ENCODE data around the gene MDGA2.
"Not testable (repeated sequence)": the region's sequence is repeated elsewhere in the genome, so short reads cannot be mapped to it uniquely, and the experiment has no call there.

MDGA2 gene
- total RNA-seq = 0 to 0.10 reads per million in 2 donors

- DNase-seq = no peak
Observed at GRCh38 chr14:47675466-47676314, at the start of gene MDGA2. MDGA2 (minus strand) TSS chr14:47675605.

GRCh38 chr14:47722929-47723693, 47.7 kb upstream of the MDGA2 start:
- DNase-seq = no peak

GRCh38 chr14:47720281-47720680, 44.9 kb upstream of the MDGA2 start:
- DNase-seq = no peak

GRCh38 chr14:47715330-47715729, 39.9 kb upstream of the MDGA2 start:
- DNase-seq = no peak

GRCh38 chr14:47710581-47710980, 35.2 kb upstream of the MDGA2 start:
- no peak for DNase-seq

GRCh38 chr14:47705683-47706082, 30.3 kb upstream of the MDGA2 start:
- no peak for DNase-seq

- DNase-seq = no peak
Observed at GRCh38 chr14:47691829-47692228, 16.4 kb upstream of the MDGA2 start.

GRCh38 chr14:47678993-47679392, 3.6 kb upstream of the MDGA2 start:
- no peak for DNase-seq

GRCh38 chr14:47678157-47678556, 2.8 kb upstream of the MDGA2 start:
- no peak for DNase-seq

- DNase-seq = no peak
Observed at GRCh38 chr14:47676315-47676617, 861 bp upstream of the MDGA2 start.

- DNase-seq = no peak
Observed at GRCh38 chr14:47674543-47675465, 601 bp downstream of the MDGA2 start.

- no peak for DNase-seq
Observed at GRCh38 chr14:47674148-47674542, 1.3 kb downstream of the MDGA2 start.

- DNase-seq = no peak
Observed at GRCh38 chr14:47665337-47666134, 9.9 kb downstream of the MDGA2 start.

- no peak for DNase-seq
Observed at GRCh38 chr14:47662466-47662865, 12.9 kb downstream of the MDGA2 start.

GRCh38 chr14:47660158-47660557, 15.2 kb downstream of the MDGA2 start:
- DNase-seq = no peak

GRCh38 chr14:47658041-47658440, 17.4 kb downstream of the MDGA2 start:
- DNase-seq = no peak

GRCh38 chr14:47657143-47657542, 18.3 kb downstream of the MDGA2 start:
- no peak for DNase-seq

GRCh38 chr14:47651337-47651736, 24.1 kb downstream of the MDGA2 start:
- DNase-seq = no peak

- no peak for DNase-seq
Observed at GRCh38 chr14:47637753-47638152, 37.7 kb downstream of the MDGA2 start.

GRCh38 chr14:47626151-47627035, 49.0 kb downstream of the MDGA2 start:
- no peak for DNase-seq

GRCh38 chr14:47624126-47624525, 51.3 kb downstream of the MDGA2 start:
- not testable (repeated sequence) for DNase-seq

All from activated gamma-delta T cell (primary cell).